ACHN (cell line): ENCODE data around the gene SLC6A19.

Source experiments
- DNase-seq: peaks from one replicate; pipeline ENCODE4 v3.0.0-alpha.2; 2015
- in situ Hi-C: cut with HindIII; loops from 2 replicates; pipeline ENCODE4 v1.10.0; 2017; ENCODE audit warnings: low sequenced_read_pairs, low pct_ligation_motif_present, low pct_unique_long_range_greater_than_20kb

The SLC6A19 gene

GRCh38 chr5:1188464-1188863, 12.9 kb upstream of the SLC6A19 start:
- no peak for DNase-seq
- in situ Hi-C loops = no loop called here

GRCh38 chr5:1189269-1189668, 12.1 kb upstream of the SLC6A19 start:
- DNase-seq = no peak
- in situ Hi-C loops = no loop called here

- DNase-seq = no peak
- in situ Hi-C loops = no loop called here
These were observed 11.1 kb upstream of the SLC6A19 start for GRCh38 chr5:1190278-1190677.

GRCh38 chr5:1190837-1191239, 10.6 kb upstream of the SLC6A19 start:
- no peak for DNase-seq
- in situ Hi-C loops = no loop called here

- DNase-seq = no peak
- in situ Hi-C loops = no loop called here
These were observed 8.3 kb upstream of the SLC6A19 start for GRCh38 chr5:1192971-1193590.

GRCh38 chr5:1193591-1193985, 7.8 kb upstream of the SLC6A19 start:
- in situ Hi-C loops = no loop called here
- DNase-seq = no peak

GRCh38 chr5:1194378-1194777, 7.0 kb upstream of the SLC6A19 start:
- in situ Hi-C loops = no loop called here
- DNase-seq = no peak

- DNase-seq = no peak
- in situ Hi-C loops = no loop called here
These were observed 6.0 kb upstream of the SLC6A19 start for GRCh38 chr5:1195439-1195838.

- in situ Hi-C loops = no loop called here
- DNase-seq = no peak
These were observed 5.5 kb upstream of the SLC6A19 start for GRCh38 chr5:1195916-1196315.

- in situ Hi-C loops = no loop called here
- DNase-seq = no peak
These were observed 4.8 kb upstream of the SLC6A19 start for GRCh38 chr5:1196562-1196961.

GRCh38 chr5:1197876-1198666, 3.3 kb upstream of the SLC6A19 start:
- in situ Hi-C loops = no loop called here
- no peak for DNase-seq

GRCh38 chr5:1199340-1199648, 2.1 kb upstream of the SLC6A19 start:
- in situ Hi-C loops = no loop called here
- DNase-seq = no peak

GRCh38 chr5:1199649-1200494, 1.5 kb upstream of the SLC6A19 start:
- in situ Hi-C loops = loop anchor here (25.0 kb wide), 1 partner anchor 262 kb away; no protein-coding TSS in a partner anchor
- no peak for DNase-seq

- in situ Hi-C loops = loop anchor here (25.0 kb wide), 1 partner anchor 262 kb away; no protein-coding TSS in a partner anchor
- DNase-seq = no peak
These were observed 684 bp upstream of the SLC6A19 start for GRCh38 chr5:1200495-1201326.

GRCh38 chr5:1202026-1202797, 817 bp downstream of the SLC6A19 start:
- DNase-seq = no peak
- in situ Hi-C loops = loop anchor here (25.0 kb wide), 1 partner anchor 260 kb away; no protein-coding TSS in a partner anchor

GRCh38 chr5:1202798-1203185, 1.4 kb downstream of the SLC6A19 start:
- no peak for DNase-seq
- in situ Hi-C loops = loop anchor here (25.0 kb wide), 1 partner anchor 260 kb away; no protein-coding TSS in a partner anchor

GRCh38 chr5:1203311-1203967, 2.0 kb downstream of the SLC6A19 start:
- DNase-seq = no peak
- in situ Hi-C loops = loop anchor here (25.0 kb wide), 1 partner anchor 259 kb away; no protein-coding TSS in a partner anchor
